IPS-11a (cell line): ENCODE data around the gene SLC38A3.

Experiments
- H3K4me3 ChIP-seq: one replicate; pipeline ENCODE4 v1.5.1; 2013; ENCODE audit warnings: low read depth, low read length, control low read depth

Gene SLC38A3

DNA sequence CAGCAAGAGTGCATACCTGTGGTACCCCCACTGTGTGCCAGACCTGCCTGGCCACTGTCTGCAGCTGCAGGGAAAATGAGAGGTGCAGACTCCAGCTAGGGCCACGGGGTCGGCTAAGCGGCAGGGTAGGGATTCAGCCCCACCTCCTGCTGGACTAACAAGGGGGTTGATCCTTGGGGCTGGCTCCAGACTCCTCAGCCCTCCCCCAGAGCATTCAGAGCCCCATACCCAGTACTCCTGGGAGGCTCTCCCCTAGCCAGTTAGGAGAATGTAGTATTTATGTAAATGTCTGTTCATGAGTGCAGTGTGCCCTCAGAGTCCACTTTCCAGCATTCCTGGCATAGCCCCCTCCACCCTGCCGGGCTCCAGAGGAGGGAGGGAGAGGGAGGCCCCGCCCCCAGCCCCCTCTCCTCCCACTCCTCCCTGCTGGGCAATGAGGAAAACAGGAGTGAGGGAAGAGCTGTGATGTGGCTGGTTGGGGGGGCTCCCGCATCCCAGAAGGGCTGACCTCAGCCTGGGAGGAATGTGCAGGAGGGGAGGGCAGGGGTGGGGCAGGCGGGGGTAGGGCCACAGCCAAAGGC is 59.4 kb downstream of the SLC38A3 start:
- no peak overlapping the region for H3K4me3 ChIP-seq

DNA sequence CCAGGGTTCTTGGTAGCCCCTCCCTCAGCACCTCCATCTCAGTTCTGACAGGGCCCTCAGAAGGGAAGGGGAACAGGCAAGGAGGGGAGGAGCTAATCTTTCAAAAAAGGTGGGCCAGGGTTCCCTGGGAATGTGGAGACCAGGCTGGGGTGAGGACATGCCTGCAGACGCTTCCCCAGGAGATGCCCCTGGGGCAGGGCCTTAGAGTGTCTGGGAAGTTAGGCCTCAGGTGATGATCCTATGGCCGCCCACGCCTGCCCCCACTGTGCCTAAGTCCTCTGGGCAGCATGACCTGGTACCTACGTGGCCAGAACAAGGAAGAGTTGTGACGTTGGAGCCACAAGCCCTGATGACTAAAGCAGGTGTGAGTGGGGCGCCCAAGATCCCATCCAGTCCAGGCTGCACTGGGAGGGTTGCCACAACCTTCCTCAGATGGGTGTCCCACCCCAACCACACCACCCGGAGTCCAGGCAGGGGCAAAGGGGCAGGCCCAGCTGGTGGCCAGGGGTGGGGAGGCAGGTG is 60.0 kb downstream of the SLC38A3 start:
- H3K4me3 ChIP-seq, result no peak overlapping the region

DNA sequence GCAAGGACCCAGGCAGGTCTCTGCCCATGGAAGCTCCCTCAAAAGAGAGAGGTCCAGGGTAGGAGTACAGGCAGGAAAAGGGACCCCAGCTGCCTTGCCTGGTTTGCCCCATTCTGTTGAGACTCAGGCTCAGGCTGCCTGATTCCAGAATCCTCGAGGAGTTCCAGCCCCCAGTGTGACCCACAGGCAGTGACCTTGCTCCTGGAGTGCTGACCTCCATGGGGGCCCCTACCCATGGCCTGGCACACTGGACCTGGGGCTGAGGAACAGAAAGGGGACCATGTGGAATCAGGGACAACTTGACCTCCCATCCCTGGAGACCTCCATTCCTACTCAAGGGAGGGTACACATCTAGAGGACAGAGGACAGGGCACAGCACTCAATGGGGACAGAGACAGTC is 60.5 kb downstream of the SLC38A3 start:
- no peak overlapping the region for H3K4me3 ChIP-seq

DNA sequence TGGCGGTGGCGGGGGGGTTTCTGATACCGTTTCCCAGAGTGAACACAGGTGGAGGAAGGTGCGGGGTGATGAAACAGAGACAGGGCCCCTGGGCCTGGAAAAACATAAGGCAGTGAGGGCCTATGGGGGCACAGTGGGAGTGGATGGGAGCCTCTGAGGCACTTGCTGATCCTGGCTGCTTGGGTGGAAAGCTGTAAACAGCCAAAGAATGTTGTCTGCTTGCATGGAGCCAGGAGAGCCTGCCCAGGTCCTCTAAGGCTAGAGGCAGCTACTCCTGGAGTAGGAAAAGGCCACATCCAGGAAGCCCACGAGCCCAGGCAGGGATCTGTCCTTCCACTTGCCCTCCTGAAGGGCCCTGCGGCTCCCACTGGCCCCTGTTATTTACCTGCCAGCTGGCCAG is 60.9 kb downstream of the SLC38A3 start:
- no peak overlapping the region for H3K4me3 ChIP-seq

DNA sequence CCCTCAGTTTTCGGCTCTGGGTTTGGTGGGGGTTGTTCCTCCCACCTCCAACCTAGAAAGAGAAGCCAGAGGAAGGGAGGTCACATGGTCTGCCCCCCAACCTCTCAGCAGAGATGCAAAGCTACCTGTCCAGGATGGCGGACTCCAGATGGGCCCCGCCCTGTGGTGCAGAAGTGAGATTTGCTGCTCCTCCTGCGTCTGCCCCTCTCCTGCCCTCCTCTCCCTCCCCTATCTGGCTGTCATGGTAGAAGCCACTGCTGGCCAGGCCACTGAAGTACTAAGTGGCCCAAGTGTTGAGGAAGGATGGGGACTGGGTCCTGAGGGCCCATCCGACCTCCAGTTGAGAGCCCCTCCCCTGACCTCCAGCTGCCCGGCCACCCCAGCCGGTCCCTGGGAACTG is 61.8 kb downstream of the SLC38A3 start:
- H3K4me3 ChIP-seq, result no peak overlapping the region

DNA sequence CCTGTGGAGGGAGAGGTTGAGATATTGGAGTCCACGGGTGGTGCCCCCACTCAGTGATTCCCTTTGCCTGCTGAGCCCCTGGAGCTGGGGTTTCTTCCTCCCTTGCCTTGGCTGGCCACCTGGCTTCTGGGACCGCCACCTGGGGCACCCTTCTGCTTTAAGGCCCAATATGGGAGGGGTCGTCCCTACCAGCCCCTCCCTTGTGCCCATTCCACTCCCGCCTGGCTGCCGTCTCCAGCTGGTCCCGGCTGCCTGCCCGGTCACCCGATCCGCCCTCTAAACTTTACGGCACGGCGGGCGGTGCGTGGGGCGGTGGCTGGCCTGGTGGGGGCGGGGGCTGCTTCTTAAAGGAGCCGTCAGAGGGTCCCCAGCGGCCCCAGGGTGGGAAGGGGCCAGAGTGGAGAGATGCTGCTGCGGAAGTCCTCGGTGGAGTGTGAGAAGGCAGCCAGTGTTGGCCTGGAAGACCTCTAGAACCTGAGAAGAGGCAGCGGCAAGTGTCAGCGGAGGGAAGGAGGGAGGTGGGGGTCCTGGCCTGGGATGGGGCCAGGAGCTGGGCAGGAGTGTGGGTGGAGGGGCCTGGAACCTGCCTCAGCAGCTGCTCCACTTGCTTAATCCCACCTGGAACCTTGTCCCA is 62.3 kb downstream of the SLC38A3 start:
- H3K4me3 ChIP-seq, result no peak overlapping the region

DNA sequence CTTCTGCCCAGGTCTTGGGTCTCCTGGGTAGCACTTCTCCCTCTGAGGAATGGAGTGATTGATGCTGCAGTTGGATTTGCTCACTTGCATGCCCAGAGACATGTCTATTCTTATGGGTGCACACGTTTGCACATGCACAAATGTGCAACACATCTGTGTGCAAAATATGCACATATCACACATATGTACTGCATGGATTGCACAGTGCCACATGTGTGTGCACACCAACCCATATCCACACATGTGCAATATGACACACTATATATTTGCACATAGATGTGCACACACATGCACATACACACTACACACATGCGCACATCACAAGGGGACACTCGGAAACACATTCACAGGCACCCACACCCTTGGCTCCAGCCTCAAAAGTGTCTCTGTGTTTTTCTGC is 63.2 kb downstream of the SLC38A3 start:
- H3K4me3 ChIP-seq, result no peak overlapping the region

DNA sequence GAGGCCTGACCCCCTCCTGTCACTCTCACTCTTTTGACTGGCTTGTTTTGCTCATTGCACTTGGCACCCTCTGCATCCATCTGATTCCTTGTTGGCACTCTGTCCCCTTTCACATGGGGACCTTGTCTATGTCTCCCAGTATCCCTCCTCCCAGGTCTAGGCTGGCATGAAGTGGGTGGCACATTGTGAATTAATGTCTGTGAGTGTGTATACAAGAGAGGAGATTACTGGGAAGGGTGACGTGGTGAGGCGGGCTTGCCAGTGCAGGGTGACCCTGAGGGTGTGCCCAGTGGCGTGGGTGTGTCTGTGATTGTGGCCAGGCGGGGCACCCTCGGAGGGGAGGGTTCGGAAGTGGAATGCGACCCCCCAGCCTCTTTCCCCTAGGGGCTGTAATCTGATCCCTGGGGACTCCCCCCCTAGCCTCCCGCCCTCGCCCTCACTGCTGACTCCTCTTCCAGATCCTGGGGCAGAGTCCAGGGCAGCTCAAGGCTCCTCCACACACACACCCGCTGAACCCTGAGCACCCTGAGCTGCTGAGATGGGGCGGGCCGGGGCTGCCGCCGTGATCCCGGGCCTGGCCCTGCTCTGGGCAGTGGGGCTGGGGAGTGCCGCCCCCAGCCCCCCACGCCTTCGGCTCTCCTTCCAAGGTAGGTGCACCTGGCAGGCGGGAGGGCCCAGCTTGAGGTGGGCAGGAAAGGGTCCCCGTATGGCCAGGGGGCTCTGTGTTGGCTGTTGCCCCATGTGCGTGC is 63.8 kb downstream of the SLC38A3 start, which contains the start of gene SEMA3B:
TSS of gene SEMA3B (plus strand) at position 445 of the 749 bp plus-strand sequence. CDS start at position 539, 94 bp downstream.
- no peak within 1 kb of the TSS for H3K4me3 ChIP-seq

DNA sequence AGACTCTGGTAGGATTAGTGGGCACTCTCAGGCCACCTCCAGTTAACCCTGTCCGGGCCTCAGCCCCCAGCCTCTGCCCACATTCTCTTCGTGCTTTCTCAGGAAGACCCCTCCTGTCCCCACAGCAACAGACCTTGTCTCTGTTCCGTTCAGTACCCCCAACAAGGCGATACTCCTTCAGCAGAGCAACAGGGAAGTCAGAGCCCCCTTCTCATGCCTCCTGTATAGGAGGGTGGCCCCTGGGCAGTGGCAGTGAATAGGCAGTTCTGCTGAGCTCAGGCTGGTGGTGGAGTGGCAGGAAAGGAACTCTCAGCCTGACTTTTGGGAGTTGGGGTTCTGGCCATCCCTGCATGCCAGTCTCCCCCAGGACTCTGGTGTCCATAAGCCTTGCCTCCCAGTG is 64.4 kb downstream of the SLC38A3 start:
- H3K4me3 ChIP-seq, result no peak overlapping the region

DNA sequence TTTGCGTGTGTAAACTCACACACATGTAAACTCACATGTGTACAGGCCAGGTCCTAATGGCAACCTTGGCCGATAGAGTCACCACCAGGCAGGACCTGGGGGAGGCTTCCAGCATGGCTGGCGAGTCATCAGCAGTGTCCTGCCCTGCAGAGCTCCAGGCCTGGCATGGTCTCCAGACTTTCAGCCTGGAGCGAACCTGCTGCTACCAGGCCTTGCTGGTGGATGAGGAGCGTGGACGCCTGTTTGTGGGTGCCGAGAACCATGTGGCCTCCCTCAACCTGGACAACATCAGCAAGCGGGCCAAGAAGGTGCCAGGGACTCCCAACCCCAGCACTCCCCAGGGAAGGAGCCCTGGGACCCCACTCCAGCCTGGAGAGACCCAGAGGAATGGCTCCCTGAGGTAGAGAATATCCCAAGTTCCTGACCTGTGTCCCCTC is 64.9 kb downstream of the SLC38A3 start:
- H3K4me3 ChIP-seq, result no peak overlapping the region

DNA sequence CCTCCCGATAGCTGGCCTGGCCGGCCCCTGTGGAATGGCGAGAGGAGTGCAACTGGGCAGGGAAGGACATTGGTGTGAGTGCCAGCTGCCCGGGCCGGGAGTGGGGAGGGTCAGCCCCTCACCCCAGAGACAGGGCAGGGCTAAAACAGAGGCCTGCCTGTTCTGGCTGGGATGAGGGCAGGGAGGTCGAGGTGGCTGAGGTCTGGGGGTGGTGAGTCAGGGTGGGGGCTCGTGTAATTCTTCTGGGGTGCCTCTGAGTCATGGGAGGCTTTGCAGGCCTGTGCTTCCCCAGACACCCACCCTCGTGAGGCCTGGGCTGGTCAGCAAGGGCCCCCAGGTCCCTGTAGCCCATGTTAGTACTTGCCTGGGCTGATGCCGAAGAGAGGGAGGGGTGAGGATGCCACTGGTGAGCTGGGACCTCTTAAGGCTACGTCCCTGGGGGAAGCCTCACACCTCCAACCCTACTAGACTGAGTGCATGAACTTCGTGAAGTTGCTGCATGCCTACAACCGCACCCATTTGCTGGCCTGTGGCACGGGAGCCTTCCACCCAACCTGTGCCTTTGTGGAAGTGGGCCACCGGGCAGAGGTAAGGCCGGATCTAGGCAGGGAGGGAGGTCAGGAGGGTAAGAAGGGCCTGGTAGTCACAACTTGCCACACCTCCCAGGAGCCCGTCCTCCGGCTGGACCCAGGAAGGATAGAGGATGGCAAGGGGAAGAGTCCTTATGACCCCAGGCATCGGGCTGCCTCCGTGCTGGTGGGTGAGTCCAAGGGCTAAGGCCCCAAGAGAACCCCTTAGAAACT is 65.6 kb downstream of the SLC38A3 start:
- no peak overlapping the region for H3K4me3 ChIP-seq
